Tibial nerve (tissue), 3 donors: ENCODE results near the gene ZNF541.

Source experiments
- CTCF ChIP-seq, 5 experiments: fragments of 200-600 bp in 3 of 5; fragments of 450-650 bp in 2 of 5; sonication (generic) in 3 of 5; IDR thresholded peaks; one replicate each; pipeline ENCODE4 v1.5.1; 2016 to 2019; ENCODE audit warnings: antibody characterized with exemption in 5 of 5, mild to moderate bottlenecking in 3 of 5, moderate library complexity in 2 of 5
- POLR2A ChIP-seq, 2 donors: fragments of 450-650 bp; IDR thresholded peaks; one replicate each; pipeline ENCODE4 v1.6.1; 2017; ENCODE audit warnings: antibody characterized with exemption in 2 of 2, mild to moderate bottlenecking in 2 of 2, moderate library complexity in 2 of 2

- TF ChIP-seq CTCF (IDR thresholded peaks at IDR 0.05) (no peak), POLR2A (IDR thresholded peaks at IDR 0.05) (no peak)
Measured at GRCh38 chr19:47607564-47608073, 34.7 kb upstream of the ZNF541 start.
